Keratinocyte (primary cell): Measurements from ENCODE around the gene CCDC102A. TPM values are rescaled to one million over a fixed set of nuclear protein-coding genes. Genes with fewer than 3 reads are reported as not detected.

ENCODE experiments used
- DNase-seq: peaks from one replicate; pipeline ENCODE4 v3.0.0-alpha.2; 2011; ENCODE audit warnings: low read depth, missing footprints, low spot score
- FAIRE-seq: peaks from 2 replicates; lab custom pipeline; 2011; peaks lifted over from hg19 to GRCh38; lab: Jason Lieb, UNC
- H2AFZ ChIP-seq: 2 replicates; pipeline ENCODE4 v1.6.0; 2012; ENCODE audit warnings: low read length, control low read depth, inconsistent platforms; ENCODE audit not compliant: control insufficient read depth
- H3K27ac ChIP-seq: 2 replicates; pipeline ENCODE4 v1.5.1; 2011; ENCODE audit warnings: low read length; ENCODE audit not compliant: control insufficient read depth, insufficient read depth
- H3K27me3 ChIP-seq: 3 replicates; pipeline ENCODE4 v1.6.0; 2011; ENCODE audit warnings: low read length; ENCODE audit not compliant: control insufficient read depth, insufficient read depth; ENCODE audit errors: extremely low read depth
- H3K36me3 ChIP-seq, 2 experiments: 2 replicates in 1 of 2; 3 replicates in 1 of 2; pipeline ENCODE4 v1.5.1; 2011; ENCODE audit warnings: low read length in 2 of 2, mild to moderate bottlenecking in 1 of 2; ENCODE audit not compliant: control insufficient read depth in 2 of 2, insufficient read depth in 2 of 2; ENCODE audit errors: extremely low read depth in 1 of 2
- H3K4me1 ChIP-seq: 3 replicates; pipeline ENCODE4 v1.5.1; 2011; ENCODE audit warnings: low read length; ENCODE audit not compliant: control insufficient read depth, insufficient read depth; ENCODE audit errors: extremely low read depth
- H3K4me2 ChIP-seq: 3 replicates; pipeline ENCODE4 v1.6.0; 2011; ENCODE audit warnings: low read depth, low read length; ENCODE audit not compliant: control insufficient read depth, insufficient read depth; ENCODE audit errors: extremely low read depth
- H3K4me3 ChIP-seq, 3 experiments: fragments of 200-600 bp in 1 of 3; sonication (generic) in 1 of 3; 2 replicates in 2 of 3; 3 replicates in 1 of 3; pipeline ENCODE4 v1.5.1; 2011 to 2016; ENCODE audit warnings: low read length in 3 of 3, mild to moderate bottlenecking in 3 of 3, control low read depth in 2 of 3, inconsistent platforms in 1 of 3, low read depth in 1 of 3, mixed read lengths in 1 of 3, mixed run types in 1 of 3, moderate library complexity in 1 of 3; ENCODE audit not compliant: control insufficient read depth in 2 of 3, insufficient read depth in 2 of 3; ENCODE audit errors: extremely low read depth in 1 of 3
- H3K79me2 ChIP-seq: 2 replicates; pipeline ENCODE4 v1.6.0; 2012; ENCODE audit warnings: low read length; ENCODE audit not compliant: control insufficient read depth, insufficient read depth
- H3K9ac ChIP-seq: 3 replicates; pipeline ENCODE4 v1.6.0; 2011; ENCODE audit warnings: low read length; ENCODE audit not compliant: control insufficient read depth, insufficient read depth; ENCODE audit errors: extremely low read depth
- H3K9me1 ChIP-seq: 3 replicates; pipeline ENCODE4 v1.6.0; 2011; ENCODE audit warnings: low read length; ENCODE audit not compliant: control insufficient read depth, insufficient read depth; ENCODE audit errors: extremely low read depth
- H3K9me3 ChIP-seq: 2 replicates; pipeline ENCODE4 v1.5.1; 2012; ENCODE audit warnings: low read depth, low read length; ENCODE audit not compliant: control insufficient read depth
- H4K20me1 ChIP-seq: 3 replicates; pipeline ENCODE4 v1.6.0; 2011; ENCODE audit warnings: low read length; ENCODE audit not compliant: control insufficient read depth, insufficient read depth; ENCODE audit errors: extremely low read depth
- EZH2 ChIP-seq: IDR thresholded peaks from one replicate; pipeline ENCODE4 v1.6.1; 2012; ENCODE audit warnings: inconsistent platforms, mild to moderate bottlenecking, low read length, moderate library complexity
- dilution Hi-C: fragments of 300-500 bp; cut with MboI; formaldehyde crosslinking; loops from one replicate; pipeline ENCODE4 v1.7.0; 2020; ENCODE audit warnings: low sequenced_read_pairs; ENCODE audit not compliant: extremely low pct_ligation_motif_present
- polyA plus RNA-seq, 5 experiments: library from polyadenylated mRNA; depleted of rRNA in 3 of 5; stranded (reverse) in 3 of 5; stranded (forward) in 1 of 5; unstranded in 1 of 5; fragments of >200 nt; gene quantifications; 1 replicate in 1 of 5; 2 replicates in 3 of 5; 3 replicates in 1 of 5; pipeline versions ENCODE4 v1.2.1 to v1.2.3, GENCODE V29; 2011 to 2012; ENCODE audit warnings: missing spikeins in 2 of 5, low read depth in 1 of 5, low replicate concordance in 1 of 5
- TF ChIP-seq, protein P1 (sequence below), 3 experiments: IDR thresholded peaks in 1 of 3; conservative IDR thresholded peaks in 1 of 3; optimal IDR thresholded peaks in 1 of 3; 2 replicates in 2 of 3; 3 replicates in 1 of 3; pipeline versions ENCODE3 to v1.5.1; 2011; ENCODE audit warnings: low read length in 3 of 3, mild to moderate bottlenecking in 3 of 3, moderate library complexity in 2 of 3, control low read depth in 1 of 3, inconsistent platforms in 1 of 3; ENCODE audit not compliant: insufficient read depth in 2 of 3; ENCODE audit errors: extremely low read depth in 1 of 3

CCDC102A gene
- polyA plus RNA-seq, 1 donor (not counting 4 experiments of a cell fraction or from before 2014, with no cell fraction given): 2.2 TPM

DNA sequence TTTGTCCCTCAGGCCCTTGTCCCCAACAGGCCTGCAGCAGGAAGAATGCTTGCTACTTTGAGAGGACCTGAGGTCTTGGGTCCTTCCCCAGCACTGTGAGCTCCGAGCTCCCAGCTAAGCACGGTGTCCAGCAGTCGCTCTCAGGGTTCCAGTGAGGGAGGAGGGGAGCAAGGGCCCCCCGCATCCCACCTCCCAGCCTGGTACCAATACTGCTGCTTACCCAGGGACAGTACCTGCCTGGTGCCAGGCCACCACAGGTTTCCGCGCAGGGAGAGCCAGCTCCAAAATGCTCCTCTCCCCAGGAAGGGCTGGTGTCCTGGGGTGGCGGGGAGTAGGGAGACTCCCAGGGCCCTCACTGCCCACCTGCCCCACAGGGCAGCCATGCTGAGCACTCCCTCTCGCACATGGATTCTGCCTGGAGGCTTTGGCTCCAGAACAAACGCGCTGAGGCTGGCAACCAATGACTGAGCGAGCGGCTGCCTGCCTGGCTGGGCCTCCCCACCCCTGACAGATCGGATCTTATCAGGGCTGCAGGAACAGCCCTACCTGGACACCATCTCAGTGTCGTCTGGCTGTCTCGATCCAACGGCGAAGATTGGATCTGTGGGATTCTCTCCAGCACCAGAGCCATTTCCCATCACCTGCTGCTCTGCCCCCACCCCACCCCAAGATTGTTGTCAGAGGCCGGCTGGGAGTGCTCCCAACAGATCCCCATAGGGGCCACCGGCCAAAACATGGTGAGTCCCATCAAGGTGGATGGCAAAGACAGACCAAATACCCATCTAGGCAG is 52.5 kb downstream of the CCDC102A start:
- dilution Hi-C loops: no loop called here
- no peak overlapping the region for H3K27ac ChIP-seq

DNA sequence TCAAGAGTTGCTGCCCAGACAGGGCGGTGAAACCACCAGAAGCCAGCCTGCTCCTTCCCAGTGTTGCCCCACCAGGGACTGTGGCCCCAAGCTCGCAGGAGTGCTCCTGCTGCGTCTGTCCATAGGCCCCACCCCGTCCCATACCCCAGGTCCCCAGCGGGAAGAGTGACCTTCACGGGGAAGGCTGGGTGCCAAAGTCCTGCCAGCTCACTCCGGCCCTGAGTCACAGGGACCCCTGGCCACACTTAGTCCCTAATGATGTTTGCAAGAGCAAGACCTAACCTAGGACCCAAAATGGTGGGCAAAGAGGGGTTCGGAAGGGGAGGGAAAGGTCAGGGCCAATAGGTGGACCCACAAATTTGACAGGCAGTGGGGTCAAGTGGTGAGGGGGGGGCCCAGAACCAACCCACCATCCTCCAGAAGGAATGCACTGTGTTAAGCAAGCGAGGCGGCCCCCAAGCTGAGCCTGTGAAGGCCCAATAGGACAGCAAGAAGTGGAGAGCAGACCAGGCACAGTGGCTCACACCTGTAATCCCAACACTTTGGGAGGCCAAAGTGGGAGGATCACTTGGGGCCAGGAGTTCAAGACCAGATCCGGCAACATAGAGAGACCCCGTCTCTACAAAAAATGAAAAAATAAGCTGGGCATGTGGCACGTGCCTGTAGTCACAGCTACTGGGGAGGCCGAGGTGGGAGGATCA is 53.4 kb downstream of the CCDC102A start:
- peaks cover 21% of the 10 kb centered on the region for H3K4me1 ChIP-seq
- H3K27ac ChIP-seq: no peak overlapping the region
- no peak overlapping the region for H2AFZ ChIP-seq
- no peak overlapping the region for H3K9ac ChIP-seq
- dilution Hi-C loops: no loop called here
- no peak overlapping the region for H3K4me2 ChIP-seq
- H4K20me1 ChIP-seq: no peaks in the 10 kb centered on the region
- DNase-seq (no peak), FAIRE-seq (no peak)
- TF ChIP-seq, protein P1, sequence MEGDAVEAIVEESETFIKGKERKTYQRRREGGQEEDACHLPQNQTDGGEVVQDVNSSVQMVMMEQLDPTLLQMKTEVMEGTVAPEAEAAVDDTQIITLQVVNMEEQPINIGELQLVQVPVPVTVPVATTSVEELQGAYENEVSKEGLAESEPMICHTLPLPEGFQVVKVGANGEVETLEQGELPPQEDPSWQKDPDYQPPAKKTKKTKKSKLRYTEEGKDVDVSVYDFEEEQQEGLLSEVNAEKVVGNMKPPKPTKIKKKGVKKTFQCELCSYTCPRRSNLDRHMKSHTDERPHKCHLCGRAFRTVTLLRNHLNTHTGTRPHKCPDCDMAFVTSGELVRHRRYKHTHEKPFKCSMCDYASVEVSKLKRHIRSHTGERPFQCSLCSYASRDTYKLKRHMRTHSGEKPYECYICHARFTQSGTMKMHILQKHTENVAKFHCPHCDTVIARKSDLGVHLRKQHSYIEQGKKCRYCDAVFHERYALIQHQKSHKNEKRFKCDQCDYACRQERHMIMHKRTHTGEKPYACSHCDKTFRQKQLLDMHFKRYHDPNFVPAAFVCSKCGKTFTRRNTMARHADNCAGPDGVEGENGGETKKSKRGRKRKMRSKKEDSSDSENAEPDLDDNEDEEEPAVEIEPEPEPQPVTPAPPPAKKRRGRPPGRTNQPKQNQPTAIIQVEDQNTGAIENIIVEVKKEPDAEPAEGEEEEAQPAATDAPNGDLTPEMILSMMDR (optimal IDR thresholded peaks at IDR 0.05 in 1 of 3, IDR thresholded peaks at IDR 0.05 in 1 of 3, conservative IDR thresholded peaks at IDR 0.05 in 1 of 3; ENCODE audit: extremely low read depth in 1 of 3, insufficient read depth in 2 of 3, low read length in 3 of 3): no peak
- TF ChIP-seq EZH2: no peak
- no peaks in the 10 kb centered on the region for H3K27me3 ChIP-seq
- H3K9me1 ChIP-seq: no peaks in the 10 kb centered on the region
- H3K9me3 ChIP-seq: no peaks in the 10 kb centered on the region
- H3K4me3 ChIP-seq: no peak overlapping the region
- no peaks in the 10 kb centered on the region for H3K79me2 ChIP-seq
- H3K36me3 ChIP-seq: peaks cover 3 to 9% of the 10 kb centered on the region in 2 experiments

More for the DNA sequence above, 52.5 kb downstream of the CCDC102A start:
- Histone ChIP-seq H3K36me3 (peaks cover 3 to 4% of the 10 kb centered on the region in 2 experiments), H4K20me1 (no peaks in the 10 kb centered on the region), H3K79me2 (no peaks in the 10 kb centered on the region), H2AFZ (no peak overlapping the region), H3K27me3 (no peaks in the 10 kb centered on the region), H3K4me3 (no peak overlapping the region), H3K4me1 (peaks cover 21% of the 10 kb centered on the region), H3K9me1 (no peaks in the 10 kb centered on the region), H3K4me2 (peak overlapping the region; percentile 45), H3K9ac (no peak overlapping the region), H3K9me3 (no peaks in the 10 kb centered on the region)
- FAIRE-seq (no peak), DNase-seq (no peak)
- TF ChIP-seq EZH2: no peak
- TF ChIP-seq, protein P1 (optimal IDR thresholded peaks at IDR 0.05 in 1 of 3, IDR thresholded peaks at IDR 0.05 in 1 of 3, conservative IDR thresholded peaks at IDR 0.05 in 1 of 3; ENCODE audit: extremely low read depth in 1 of 3, insufficient read depth in 2 of 3, low read length in 3 of 3): no peak
